Keratinocyte (primary cell): ENCODE data around the gene ANKRD60. TPM values are rescaled to one million over a fixed set of nuclear protein-coding genes. Genes with fewer than 3 reads are reported as not detected.

Experiments used
- DNase-seq: peaks from one replicate; pipeline ENCODE4 v3.0.0-alpha.2; 2011; ENCODE audit warnings: low read depth, missing footprints, low spot score
- FAIRE-seq: peaks from 2 replicates; lab custom pipeline; 2011; peaks lifted over from hg19 to GRCh38; lab: Jason Lieb, UNC
- H2AFZ ChIP-seq: 2 replicates; pipeline ENCODE4 v1.6.0; 2012; ENCODE audit warnings: low read length, control low read depth, inconsistent platforms; ENCODE audit not compliant: control insufficient read depth
- H3K27ac ChIP-seq: 2 replicates; pipeline ENCODE4 v1.5.1; 2011; ENCODE audit warnings: low read length; ENCODE audit not compliant: control insufficient read depth, insufficient read depth
- H3K27me3 ChIP-seq: 3 replicates; pipeline ENCODE4 v1.6.0; 2011; ENCODE audit warnings: low read length; ENCODE audit not compliant: control insufficient read depth, insufficient read depth; ENCODE audit errors: extremely low read depth
- H3K36me3 ChIP-seq, 2 experiments: 2 replicates in 1 of 2; 3 replicates in 1 of 2; pipeline ENCODE4 v1.5.1; 2011; ENCODE audit warnings: low read length in 2 of 2, mild to moderate bottlenecking in 1 of 2; ENCODE audit not compliant: control insufficient read depth in 2 of 2, insufficient read depth in 2 of 2; ENCODE audit errors: extremely low read depth in 1 of 2
- H3K4me1 ChIP-seq: 3 replicates; pipeline ENCODE4 v1.5.1; 2011; ENCODE audit warnings: low read length; ENCODE audit not compliant: control insufficient read depth, insufficient read depth; ENCODE audit errors: extremely low read depth
- H3K4me2 ChIP-seq: 3 replicates; pipeline ENCODE4 v1.6.0; 2011; ENCODE audit warnings: low read depth, low read length; ENCODE audit not compliant: control insufficient read depth, insufficient read depth; ENCODE audit errors: extremely low read depth
- H3K4me3 ChIP-seq, 3 experiments: fragments of 200-600 bp in 1 of 3; sonication (generic) in 1 of 3; 2 replicates in 2 of 3; 3 replicates in 1 of 3; pipeline ENCODE4 v1.5.1; 2011 to 2016; ENCODE audit warnings: low read length in 3 of 3, mild to moderate bottlenecking in 3 of 3, control low read depth in 2 of 3, inconsistent platforms in 1 of 3, low read depth in 1 of 3, mixed read lengths in 1 of 3, mixed run types in 1 of 3, moderate library complexity in 1 of 3; ENCODE audit not compliant: control insufficient read depth in 2 of 3, insufficient read depth in 2 of 3; ENCODE audit errors: extremely low read depth in 1 of 3
- H3K79me2 ChIP-seq: 2 replicates; pipeline ENCODE4 v1.6.0; 2012; ENCODE audit warnings: low read length; ENCODE audit not compliant: control insufficient read depth, insufficient read depth
- H3K9ac ChIP-seq: 3 replicates; pipeline ENCODE4 v1.6.0; 2011; ENCODE audit warnings: low read length; ENCODE audit not compliant: control insufficient read depth, insufficient read depth; ENCODE audit errors: extremely low read depth
- H3K9me1 ChIP-seq: 3 replicates; pipeline ENCODE4 v1.6.0; 2011; ENCODE audit warnings: low read length; ENCODE audit not compliant: control insufficient read depth, insufficient read depth; ENCODE audit errors: extremely low read depth
- H3K9me3 ChIP-seq: 2 replicates; pipeline ENCODE4 v1.5.1; 2012; ENCODE audit warnings: low read depth, low read length; ENCODE audit not compliant: control insufficient read depth
- H4K20me1 ChIP-seq: 3 replicates; pipeline ENCODE4 v1.6.0; 2011; ENCODE audit warnings: low read length; ENCODE audit not compliant: control insufficient read depth, insufficient read depth; ENCODE audit errors: extremely low read depth
- EZH2 ChIP-seq: IDR thresholded peaks from one replicate; pipeline ENCODE4 v1.6.1; 2012; ENCODE audit warnings: inconsistent platforms, mild to moderate bottlenecking, low read length, moderate library complexity
- dilution Hi-C: fragments of 300-500 bp; cut with MboI; formaldehyde crosslinking; loops from one replicate; pipeline ENCODE4 v1.7.0; 2020; ENCODE audit warnings: low sequenced_read_pairs; ENCODE audit not compliant: extremely low pct_ligation_motif_present
- polyA plus RNA-seq, 5 experiments: library from polyadenylated mRNA; depleted of rRNA in 3 of 5; stranded (reverse) in 3 of 5; stranded (forward) in 1 of 5; unstranded in 1 of 5; fragments of >200 nt; gene quantifications; 1 replicate in 1 of 5; 2 replicates in 3 of 5; 3 replicates in 1 of 5; pipeline versions ENCODE4 v1.2.1 to v1.2.3, GENCODE V29; 2011 to 2012; ENCODE audit warnings: missing spikeins in 2 of 5, low read depth in 1 of 5, low replicate concordance in 1 of 5
- TF ChIP-seq, protein P1 (sequence below), 3 experiments: IDR thresholded peaks in 1 of 3; conservative IDR thresholded peaks in 1 of 3; optimal IDR thresholded peaks in 1 of 3; 2 replicates in 2 of 3; 3 replicates in 1 of 3; pipeline versions ENCODE3 to v1.5.1; 2011; ENCODE audit warnings: low read length in 3 of 3, mild to moderate bottlenecking in 3 of 3, moderate library complexity in 2 of 3, control low read depth in 1 of 3, inconsistent platforms in 1 of 3; ENCODE audit not compliant: insufficient read depth in 2 of 3; ENCODE audit errors: extremely low read depth in 1 of 3

The ANKRD60 gene
- polyA plus RNA-seq, 1 donor (not counting 4 experiments of a cell fraction or from before 2014, with no cell fraction given), result not detected

DNA sequence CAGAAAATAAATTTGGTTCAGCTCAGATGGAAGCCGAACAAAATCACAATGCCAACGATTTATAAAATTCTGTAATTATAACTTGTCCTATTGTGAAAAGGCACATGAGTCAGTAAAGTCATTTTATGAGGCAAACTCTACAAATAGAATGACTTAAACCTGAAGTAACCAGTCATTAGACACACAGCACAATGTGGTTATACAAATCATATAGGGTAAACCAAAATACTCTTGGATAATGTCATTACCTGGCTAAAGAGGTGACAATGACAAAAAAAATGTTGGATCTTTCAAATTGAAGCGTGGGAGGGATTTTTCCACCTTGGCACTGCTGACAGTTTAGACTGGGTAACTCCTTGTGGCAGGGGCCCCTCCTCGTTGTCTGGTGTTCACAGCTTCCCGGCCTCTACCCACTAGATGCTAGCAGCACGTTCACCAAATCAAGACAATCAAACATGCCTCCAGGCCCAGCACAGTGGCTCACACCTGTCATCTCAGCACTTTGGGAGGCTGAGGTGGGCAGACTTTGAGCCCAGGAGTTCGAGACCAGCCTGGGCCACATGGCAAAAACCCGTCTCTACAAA lies 5.0 kb downstream of the ANKRD60 start:
- dilution Hi-C loops, result no loop called here
- Histone ChIP-seq H2AFZ (no peak overlapping the region), H4K20me1 (no peaks in the 10 kb centered on the region), H3K4me1 (no peaks in the 10 kb centered on the region), H3K9me3 (peaks cover 6% of the 10 kb centered on the region), H3K79me2 (no peaks in the 10 kb centered on the region), H3K4me3 (no peak overlapping the region), H3K27me3 (peaks cover 82% of the 10 kb centered on the region), H3K27ac (no peak overlapping the region), H3K9ac (no peak overlapping the region), H3K36me3 (no peaks in the 10 kb centered on the region), H3K9me1 (no peaks in the 10 kb centered on the region), H3K4me2 (no peak overlapping the region)
- TF ChIP-seq, protein P1, sequence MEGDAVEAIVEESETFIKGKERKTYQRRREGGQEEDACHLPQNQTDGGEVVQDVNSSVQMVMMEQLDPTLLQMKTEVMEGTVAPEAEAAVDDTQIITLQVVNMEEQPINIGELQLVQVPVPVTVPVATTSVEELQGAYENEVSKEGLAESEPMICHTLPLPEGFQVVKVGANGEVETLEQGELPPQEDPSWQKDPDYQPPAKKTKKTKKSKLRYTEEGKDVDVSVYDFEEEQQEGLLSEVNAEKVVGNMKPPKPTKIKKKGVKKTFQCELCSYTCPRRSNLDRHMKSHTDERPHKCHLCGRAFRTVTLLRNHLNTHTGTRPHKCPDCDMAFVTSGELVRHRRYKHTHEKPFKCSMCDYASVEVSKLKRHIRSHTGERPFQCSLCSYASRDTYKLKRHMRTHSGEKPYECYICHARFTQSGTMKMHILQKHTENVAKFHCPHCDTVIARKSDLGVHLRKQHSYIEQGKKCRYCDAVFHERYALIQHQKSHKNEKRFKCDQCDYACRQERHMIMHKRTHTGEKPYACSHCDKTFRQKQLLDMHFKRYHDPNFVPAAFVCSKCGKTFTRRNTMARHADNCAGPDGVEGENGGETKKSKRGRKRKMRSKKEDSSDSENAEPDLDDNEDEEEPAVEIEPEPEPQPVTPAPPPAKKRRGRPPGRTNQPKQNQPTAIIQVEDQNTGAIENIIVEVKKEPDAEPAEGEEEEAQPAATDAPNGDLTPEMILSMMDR (optimal IDR thresholded peaks at IDR 0.05 in 1 of 3, IDR thresholded peaks at IDR 0.05 in 1 of 3, conservative IDR thresholded peaks at IDR 0.05 in 1 of 3; ENCODE audit: extremely low read depth in 1 of 3, insufficient read depth in 2 of 3, low read length in 3 of 3), result no peak
- TF ChIP-seq EZH2, result no peak
- no peak for FAIRE-seq
- DNase-seq, result no peak

DNA sequence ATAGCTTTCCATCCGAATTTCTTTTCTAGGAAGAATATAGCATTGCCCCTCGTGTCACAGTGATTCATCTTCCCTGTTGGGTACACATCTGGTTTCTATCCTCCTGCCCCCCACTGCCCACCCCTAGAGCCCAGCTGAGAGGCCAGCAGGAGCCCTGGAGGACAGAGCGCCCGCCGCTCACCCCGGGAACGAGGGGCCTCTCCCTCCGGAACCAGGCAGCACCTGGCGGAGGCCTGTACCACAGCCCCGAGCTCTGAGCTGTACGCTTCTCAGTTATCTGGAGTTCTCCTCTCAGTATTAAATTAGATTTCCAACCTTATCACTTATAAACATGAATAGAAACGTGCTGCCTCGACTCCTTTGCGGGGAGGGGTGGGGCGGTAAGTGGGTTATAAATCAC lies 6.0 kb downstream of the ANKRD60 start:
- Histone ChIP-seq H3K9me1 (no peaks in the 10 kb centered on the region), H3K4me3 (no peak overlapping the region), H3K4me1 (no peaks in the 10 kb centered on the region), H3K27ac (no peak overlapping the region), H3K79me2 (no peaks in the 10 kb centered on the region), H3K9me3 (peaks cover 6% of the 10 kb centered on the region), H3K27me3 (peaks cover 83% of the 10 kb centered on the region), H4K20me1 (no peaks in the 10 kb centered on the region), H3K4me2 (no peak overlapping the region), H3K36me3 (no peaks in the 10 kb centered on the region), H2AFZ (no peak overlapping the region), H3K9ac (no peak overlapping the region)
- TF ChIP-seq, protein P1 (optimal IDR thresholded peaks at IDR 0.05 in 1 of 3, IDR thresholded peaks at IDR 0.05 in 1 of 3, conservative IDR thresholded peaks at IDR 0.05 in 1 of 3; ENCODE audit: extremely low read depth in 1 of 3, insufficient read depth in 2 of 3, low read length in 3 of 3), result no peak
- no peak for DNase-seq
- no peak for FAIRE-seq
- dilution Hi-C loops, result no loop called here
